Measurements from ENCODE around the gene WNT7A.
A peak's percentile ranks its signal among the peaks of the same experiment; 100 is the strongest.
"Not testable (repeated sequence)": the region's sequence is repeated elsewhere in the genome, so short reads cannot be mapped to it uniquely, and the experiment has no call there.

The WNT7A gene
- total RNA-seq: 0.39 to 24.8 (median 15.8) reads per million in 3 experiments

DNA sequence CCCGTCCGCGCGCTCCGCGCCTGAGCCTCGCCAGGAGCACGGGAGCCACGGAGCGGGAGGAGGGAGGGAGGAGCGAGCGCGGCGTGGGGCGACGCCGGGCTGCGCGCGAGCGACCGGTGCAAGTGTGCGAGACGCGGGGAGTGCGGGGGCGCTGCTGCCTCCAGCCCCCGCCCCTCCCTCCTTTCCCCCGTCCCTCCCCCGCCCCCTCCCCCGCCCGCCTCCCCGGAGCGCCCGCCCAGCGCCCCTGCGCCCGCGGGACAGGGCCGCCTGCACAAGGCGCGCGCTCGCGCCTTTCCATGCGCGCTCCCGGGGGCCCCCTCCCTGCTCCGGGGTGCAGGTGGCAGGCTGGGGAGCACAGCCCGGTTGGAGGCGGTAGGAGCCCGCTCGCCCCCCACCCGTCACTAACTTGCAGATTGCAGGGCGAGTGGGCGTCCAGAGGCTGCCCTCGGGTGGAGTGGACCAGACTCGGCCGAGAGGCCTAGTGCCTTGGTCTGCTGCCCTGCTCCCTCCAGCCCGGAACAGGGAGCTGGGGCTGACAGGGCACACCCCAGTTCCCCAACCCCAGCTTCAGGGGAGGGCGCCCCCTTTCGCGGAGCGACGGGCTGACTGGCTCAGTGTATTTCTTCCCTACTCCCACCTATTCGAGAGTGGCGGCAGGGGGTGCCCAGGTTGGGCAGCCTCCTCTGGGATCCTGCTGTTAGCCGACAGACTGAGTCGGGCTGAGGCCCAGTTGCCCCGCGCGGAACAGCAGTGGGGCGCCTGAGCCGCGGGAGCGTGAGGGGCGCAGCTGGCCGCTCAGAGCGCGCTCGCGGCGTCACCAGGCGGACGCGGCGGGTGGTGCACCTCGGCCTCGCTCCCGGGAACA, at the start of gene WNT7A:
TSS of gene WNT7A (minus strand) at position 126 of the 865 bp plus-strand sequence. CDS start 255 bp downstream, outside the sequence.
- DNase-seq: peak; percentile 78

DNA sequence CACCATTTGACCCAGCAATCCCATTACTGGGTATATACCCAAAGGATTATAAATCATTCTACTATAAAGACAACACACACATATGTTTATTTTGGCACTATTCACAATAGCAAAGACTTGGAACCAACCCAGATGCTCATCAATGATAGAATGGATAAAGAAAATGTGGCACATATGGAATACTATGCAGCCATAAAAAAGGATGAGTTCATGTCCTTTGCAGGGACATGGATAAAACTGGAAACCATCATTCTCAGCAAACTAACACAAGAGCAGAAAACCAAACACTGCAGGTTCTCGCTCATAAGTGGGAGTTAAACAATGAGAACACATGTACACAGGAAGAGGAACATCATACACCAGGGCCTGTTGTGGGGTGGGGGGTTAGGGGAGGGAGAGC, 48.9 kb upstream of the WNT7A start:
- DNase-seq: not testable (repeated sequence)

DNA sequence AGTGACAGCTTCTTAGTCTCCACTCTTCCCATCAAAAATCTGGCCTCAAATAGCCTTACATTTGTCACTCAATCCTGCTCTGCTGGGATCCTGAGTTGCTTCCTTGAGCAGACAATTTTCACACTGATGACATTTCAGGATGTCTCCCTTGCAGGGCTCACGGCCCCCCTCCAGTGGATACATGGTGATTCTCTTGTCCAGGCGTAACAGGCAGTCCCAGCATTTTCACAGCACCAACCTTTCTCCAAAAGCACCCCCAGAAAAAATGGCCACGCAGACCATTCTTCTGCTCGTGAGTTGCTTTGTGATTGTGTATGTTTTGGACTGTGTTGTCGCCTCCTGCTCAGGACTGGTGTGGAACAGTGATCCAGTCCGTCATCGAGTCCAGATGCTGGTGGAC, 47.4 kb upstream of the WNT7A start:
- no peak for DNase-seq

- no peak for DNase-seq
These were observed 36.5 kb upstream of the WNT7A start for GRCh38 chr3:13916375-13916774.

DNA sequence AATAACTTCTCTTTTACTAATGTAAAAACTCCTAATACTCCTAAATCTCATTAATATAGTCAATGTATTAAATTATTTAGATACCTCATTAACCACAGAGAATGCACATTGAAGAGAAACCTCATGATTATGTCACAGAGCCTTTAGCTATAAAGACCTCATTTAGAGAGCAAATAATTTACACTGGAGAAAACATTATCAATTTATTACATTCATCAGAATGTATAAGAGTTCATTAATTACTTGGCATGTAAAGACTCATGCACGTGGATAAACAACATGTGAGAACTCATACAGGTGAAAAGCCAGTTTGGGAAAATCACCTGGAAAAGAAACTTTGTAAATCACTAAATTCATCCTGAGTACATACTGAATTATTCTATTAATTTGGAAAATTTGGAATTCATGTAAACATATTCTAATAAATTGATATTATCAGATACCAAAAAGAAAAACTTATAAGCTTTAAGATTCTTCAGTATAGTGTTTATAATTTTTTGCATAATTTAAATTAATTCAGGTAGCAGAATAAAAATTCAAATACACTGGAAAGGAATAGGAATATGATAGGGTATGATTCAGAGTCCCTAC, 22.9 kb upstream of the WNT7A start:
- DNase-seq: no peak

DNA sequence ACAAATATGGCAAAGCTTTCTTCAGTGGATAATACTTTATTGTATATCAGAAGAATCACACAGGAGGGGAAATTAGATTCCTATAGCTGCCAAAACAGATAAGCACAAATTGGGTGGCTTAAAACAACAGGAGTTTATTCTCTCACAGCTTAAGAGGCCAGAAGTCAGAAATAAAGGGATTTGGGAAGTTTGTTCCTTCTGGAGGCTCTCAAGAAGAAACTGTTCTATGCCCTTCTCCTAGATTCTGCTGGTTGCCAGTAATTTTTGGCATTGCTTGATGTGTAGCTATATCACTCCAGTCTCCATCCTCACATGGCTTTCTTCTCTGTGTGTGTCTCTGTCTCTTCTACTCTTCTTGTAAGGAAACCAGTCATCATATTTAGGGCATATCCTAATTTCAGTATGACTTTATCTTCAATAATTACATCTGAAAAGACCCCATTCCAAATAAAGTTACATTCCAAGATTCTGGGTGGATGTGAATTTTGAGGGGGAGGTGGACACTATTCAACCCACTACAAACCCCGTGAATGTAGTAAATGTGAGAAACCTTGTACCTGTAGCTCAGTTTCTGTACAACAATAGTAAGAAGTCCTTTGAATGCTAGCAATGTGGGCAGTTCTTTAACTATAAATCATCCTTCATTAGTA, 22.2 kb upstream of the WNT7A start:
- no peak for DNase-seq

- DNase-seq: no peak
These were observed 18.5 kb upstream of the WNT7A start for GRCh38 chr3:13898346-13898745.

DNA sequence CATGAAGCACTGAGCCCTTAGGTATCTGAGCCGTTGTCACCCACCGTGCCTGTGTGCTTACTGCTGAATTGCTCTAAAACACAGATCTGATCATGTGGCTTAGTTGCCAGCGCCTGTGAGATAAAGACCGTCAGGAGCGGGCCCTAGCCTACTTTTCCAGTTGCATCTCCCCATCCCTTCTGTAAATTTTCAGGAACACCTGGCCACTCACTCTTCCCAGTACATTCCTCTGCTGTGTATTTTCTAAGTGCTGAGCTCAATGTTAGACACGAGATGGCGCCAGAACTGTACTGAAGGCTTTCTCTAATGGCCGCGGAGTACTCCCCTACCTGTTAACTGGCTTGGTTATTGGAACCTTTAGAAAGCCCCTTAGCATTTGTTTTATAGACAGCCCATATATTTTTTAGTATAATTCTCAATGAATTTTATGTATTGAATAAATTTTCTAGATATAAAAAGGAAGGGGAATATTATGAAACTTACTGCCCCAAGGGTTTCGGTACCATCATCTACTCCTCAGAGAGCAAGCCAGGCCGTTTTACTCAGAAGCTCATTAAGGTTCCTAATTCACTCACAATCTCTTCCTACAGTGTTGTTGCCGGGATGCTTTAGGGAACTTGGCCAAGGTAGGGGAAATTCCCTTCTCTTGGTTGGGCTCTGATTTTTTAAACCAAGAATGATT, 16.7 kb upstream of the WNT7A start:
- DNase-seq: peak; percentile 63

GRCh38 chr3:13895155-13896105, 15.6 kb upstream of the WNT7A start:
- DNase-seq: peak; percentile 93

DNA sequence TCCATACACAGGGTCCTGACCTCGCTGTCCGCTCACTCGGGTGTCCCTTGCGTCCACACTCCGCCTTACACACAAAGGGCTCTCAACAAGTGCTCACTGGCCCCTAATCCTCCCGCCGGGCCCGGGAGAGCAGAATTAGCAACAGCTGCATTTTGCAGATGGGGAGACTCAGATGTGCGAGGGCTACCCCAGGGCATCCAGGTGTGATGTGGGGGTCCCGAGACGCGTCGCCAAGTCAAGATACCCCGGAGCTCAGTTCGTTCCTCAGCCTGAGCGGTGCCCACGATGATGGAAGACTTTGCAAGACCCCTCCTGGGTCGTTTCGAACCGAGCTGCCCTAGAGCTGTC, 14.9 kb upstream of the WNT7A start:
- no peak for DNase-seq

DNA sequence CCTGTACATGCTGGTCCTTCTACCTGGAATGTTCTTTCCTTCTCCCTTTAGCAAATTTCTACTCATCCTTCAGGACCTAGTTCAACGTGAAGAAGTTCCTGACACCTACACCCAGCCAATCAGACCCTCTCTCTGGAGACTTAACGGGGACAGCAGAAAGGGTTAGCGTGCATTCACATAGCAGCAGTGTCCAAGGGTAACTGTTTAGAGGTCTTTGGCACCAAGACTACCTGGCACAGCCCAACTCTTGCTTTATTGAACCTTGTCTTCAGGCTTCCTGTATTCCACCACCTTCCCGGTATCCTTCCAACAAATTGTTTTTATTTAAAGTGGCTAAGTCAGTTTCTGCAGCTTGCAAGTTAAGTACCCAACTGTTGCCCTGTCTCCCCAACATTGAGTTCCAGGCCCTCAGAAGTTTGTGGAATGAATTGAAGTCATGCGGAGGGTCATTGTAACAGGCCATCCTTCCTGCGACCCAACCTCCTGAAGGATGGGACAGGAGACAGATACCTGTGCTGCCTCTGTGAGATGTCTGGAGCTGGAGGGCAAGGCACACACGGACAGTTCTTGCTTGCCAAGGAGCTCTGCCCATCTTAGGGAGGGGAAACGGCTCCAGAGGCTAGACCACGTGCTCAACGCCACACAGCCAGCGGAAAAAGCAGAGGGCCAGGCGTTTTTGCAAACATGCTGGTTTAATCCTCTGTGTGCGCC, 14.4 kb upstream of the WNT7A start:
- no peak for DNase-seq

- no peak for DNase-seq
These were observed 12.4 kb upstream of the WNT7A start for GRCh38 chr3:13892304-13892703.

GRCh38 chr3:13891492-13892073, 11.7 kb upstream of the WNT7A start:
- DNase-seq: no peak

DNA sequence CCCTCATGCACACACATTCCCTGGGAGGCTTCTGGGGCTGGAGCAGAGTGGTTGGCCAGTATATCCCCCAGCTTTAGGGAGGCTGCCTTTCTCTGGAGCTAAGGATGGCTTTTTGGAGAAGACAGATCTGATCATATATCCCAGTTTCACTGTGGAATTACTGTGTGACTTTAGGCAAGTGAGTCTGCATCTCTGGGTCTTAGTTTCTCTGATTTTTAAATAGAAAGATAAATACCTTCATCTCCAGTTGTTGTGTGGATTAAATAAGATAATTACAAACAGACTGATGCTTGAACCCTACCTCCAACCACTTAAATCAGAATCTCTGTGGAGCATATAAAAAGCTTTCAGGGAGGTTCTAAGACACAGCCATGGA, 11.1 kb upstream of the WNT7A start:
- no peak for DNase-seq

GRCh38 chr3:13890377-13891016, 10.6 kb upstream of the WNT7A start:
- DNase-seq: peak; percentile 60

GRCh38 chr3:13888576-13888975, 8.7 kb upstream of the WNT7A start:
- DNase-seq: no peak

GRCh38 chr3:13887495-13888300, 7.8 kb upstream of the WNT7A start:
- DNase-seq: no peak

GRCh38 chr3:13886593-13887129, 6.8 kb upstream of the WNT7A start:
- no peak for DNase-seq

- no peak for DNase-seq
These were observed 5.8 kb upstream of the WNT7A start for GRCh38 chr3:13885704-13886010.

All from central memory CD4-positive, alpha-beta T cell (primary cell).